Natural killer cell (primary cell): ENCODE results near the gene PTPRT. TPM values are rescaled to one million over a fixed set of nuclear protein-coding genes. Genes with fewer than 3 reads are reported as not detected.

Source experiments
- ATAC-seq, 3 donors: fragments of 150-1000 bp in 2 of 3; fragments of 200-7000 bp in 1 of 3; cut with Tn5 transposase; 1 replicate in 1 of 3; 2 replicates in 2 of 3; pipeline ENCODE4 v1.10.0; 2021; ENCODE audit warnings: mild to moderate bottlenecking in 2 of 3, moderate library complexity in 2 of 3
- DNase-seq, 2 donors: peaks; one replicate each; pipeline versions ENCODE4 v3.0.0 to v3.0.0-alpha.2; 2013 to 2021; ENCODE audit warnings: mixed read lengths in 1 of 2
- H3K27ac ChIP-seq: one replicate; pipeline ENCODE4 v1.5.1; 2013; ENCODE audit warnings: mild to moderate bottlenecking, low read length
- H3K27me3 ChIP-seq: one replicate; pipeline ENCODE4 v1.6.1; 2013; ENCODE audit warnings: low read length; ENCODE audit not compliant: control insufficient read depth, insufficient read depth
- H3K36me3 ChIP-seq: one replicate; pipeline ENCODE4 v1.6.1; 2013; ENCODE audit warnings: low read length; ENCODE audit not compliant: control insufficient read depth, insufficient read depth
- H3K4me1 ChIP-seq: one replicate; pipeline ENCODE4 v1.6.1; 2013; ENCODE audit warnings: low read length; ENCODE audit not compliant: control insufficient read depth, insufficient read depth
- H3K4me3 ChIP-seq: one replicate; pipeline ENCODE4 v1.5.1; 2013; ENCODE audit warnings: low read length
- H3K9me3 ChIP-seq: one replicate; pipeline ENCODE4 v1.6.1; 2013; ENCODE audit warnings: low read length; ENCODE audit not compliant: control insufficient read depth, insufficient read depth
- H3K27ac Mint-ChIP-seq, 2 donors: one replicate each; pipeline ENCODE4 v1.8.0; 2022; ENCODE audit warnings: mild to moderate bottlenecking in 2 of 2, mixed read lengths in 2 of 2, moderate library complexity in 1 of 2
- H3K27me3 Mint-ChIP-seq, 2 donors: one replicate each; pipeline ENCODE4 v1.8.0; 2022; ENCODE audit warnings: low read depth in 2 of 2, mixed read lengths in 2 of 2
- H3K36me3 Mint-ChIP-seq: one replicate; pipeline ENCODE4 v1.8.0; 2022; ENCODE audit warnings: mixed read lengths
- H3K4me1 Mint-ChIP-seq, 2 donors: one replicate each; pipeline ENCODE4 v1.8.0; 2022; ENCODE audit warnings: mixed read lengths in 2 of 2
- H3K4me3 Mint-ChIP-seq: one replicate; pipeline ENCODE4 v1.8.0; 2022; ENCODE audit warnings: mild to moderate bottlenecking, moderate library complexity, mixed read lengths
- H3K9me3 Mint-ChIP-seq, 2 donors: one replicate each; pipeline ENCODE4 v1.8.0; 2022; ENCODE audit warnings: mixed read lengths in 2 of 2
- CTCF ChIP-seq: fragments of 200-600 bp; IDR thresholded peaks from one replicate; pipeline ENCODE4 v1.8.0; 2022; ENCODE audit warnings: antibody characterized with exemption
- WGBS: methylation state at CpG from one replicate; pipeline ENCODE4 v1.1.7; 2013; ENCODE audit warnings: missing lambda C conversion rate; ENCODE audit not compliant: insufficient coverage; 5-methylcytosine and 5-hydroxymethylcytosine counted together
- intact Hi-C: fragments of 100-400 bp; cut with micrococcal nuclease; formaldehyde crosslinking; loops from one replicate; pipeline ENCODE4 v1.14.2; 2022
- total RNA-seq, 4 donors: library from RNA; stranded (reverse); fragments of 120-200 nt in 1 of 4; gene quantifications; one replicate each; pipeline versions ENCODE4 v1.2.3 to v1.2.4, GENCODE V29; 2013 to 2022

Gene PTPRT
- total RNA-seq, 3 donors from 2014 or later (not counting 1 experiment from before 2014, with no cell fraction given) = not detected

GRCh38 chr20:42565235-42565995 is 624.3 kb downstream of the PTPRT start:
- no peaks in the 10 kb centered on the region for H3K36me3 Mint-ChIP-seq
- no peaks in the 10 kb centered on the region for H3K9me3 Mint-ChIP-seq
- no peak overlapping the region for H3K27ac Mint-ChIP-seq
- no peaks in the 10 kb centered on the region for H3K27me3 Mint-ChIP-seq
- Histone ChIP-seq H3K36me3 (no peaks in the 10 kb centered on the region), H3K4me1 (no peaks in the 10 kb centered on the region), H3K27ac (no peak overlapping the region), H3K9me3 (no peaks in the 10 kb centered on the region), H3K4me3 (no peak overlapping the region), H3K27me3 (no peaks in the 10 kb centered on the region)
- no peak for TF ChIP-seq CTCF
- H3K4me3 Mint-ChIP-seq = no peak overlapping the region
- WGBS = 76% methylated on average over 8 of the region's 9 CpGs
- ATAC-seq (no peak), DNase-seq (no peak)
- H3K4me1 Mint-ChIP-seq = no peaks in the 10 kb centered on the region
- intact Hi-C loops = no loop called here

GRCh38 chr20:42559665-42560064 is 630.0 kb downstream of the PTPRT start:
- ATAC-seq (no peak), DNase-seq (no peak)
- H3K4me3 Mint-ChIP-seq = no peak overlapping the region
- no peak overlapping the region for H3K27ac ChIP-seq
- intact Hi-C loops = no loop called here
- H3K9me3 ChIP-seq = no peaks in the 10 kb centered on the region
- H3K4me3 ChIP-seq = no peak overlapping the region
- no peak overlapping the region for H3K27ac Mint-ChIP-seq
- H3K4me1 ChIP-seq = no peaks in the 10 kb centered on the region
- peaks cover 0 to 4% of the 10 kb centered on the region in 2 donors for H3K9me3 Mint-ChIP-seq
- no peaks in the 10 kb centered on the region for H3K4me1 Mint-ChIP-seq
- no peak for TF ChIP-seq CTCF
- WGBS = 91% methylated on average over 3 of the region's 4 CpGs
- H3K36me3 ChIP-seq = no peaks in the 10 kb centered on the region
- no peaks in the 10 kb centered on the region for H3K27me3 ChIP-seq
- H3K36me3 Mint-ChIP-seq = no peaks in the 10 kb centered on the region
- no peaks in the 10 kb centered on the region for H3K27me3 Mint-ChIP-seq

GRCh38 chr20:42556575-42556974 is 633.1 kb downstream of the PTPRT start:
- 84% methylated on average over 2 of the region's 2 CpGs for WGBS
- no peaks in the 10 kb centered on the region for H3K36me3 ChIP-seq
- no peaks in the 10 kb centered on the region for H3K9me3 ChIP-seq
- no peaks in the 10 kb centered on the region for H3K36me3 Mint-ChIP-seq
- peaks cover 3 to 7% of the 10 kb centered on the region in 2 donors for H3K9me3 Mint-ChIP-seq
- H3K27ac ChIP-seq = no peak overlapping the region
- H3K4me3 Mint-ChIP-seq = no peak overlapping the region
- no peaks in the 10 kb centered on the region for H3K27me3 ChIP-seq
- H3K4me1 Mint-ChIP-seq = peaks cover 0 to 5% of the 10 kb centered on the region in 2 donors
- intact Hi-C loops = no loop called here
- no peak for TF ChIP-seq CTCF
- no peak overlapping the region for H3K27ac Mint-ChIP-seq
- ATAC-seq = no peak
- H3K4me3 ChIP-seq = no peak overlapping the region
- DNase-seq = no peak
- no peaks in the 10 kb centered on the region for H3K27me3 Mint-ChIP-seq
- H3K4me1 ChIP-seq = no peaks in the 10 kb centered on the region

- intact Hi-C loops = no loop called here
- Mint-ChIP-seq H3K36me3 (no peaks in the 10 kb centered on the region), H3K9me3 (peaks cover 3 to 7% of the 10 kb centered on the region in 2 donors), H3K27ac (no peak overlapping the region), H3K4me3 (no peak overlapping the region), H3K4me1 (peaks cover 0 to 5% of the 10 kb centered on the region in 2 donors), H3K27me3 (no peaks in the 10 kb centered on the region)
- WGBS = 29% methylated on average over 2 of the region's 2 CpGs
- ATAC-seq = no peak
- Histone ChIP-seq H3K4me3 (no peak overlapping the region), H3K9me3 (no peaks in the 10 kb centered on the region), H3K36me3 (no peaks in the 10 kb centered on the region), H3K4me1 (no peaks in the 10 kb centered on the region), H3K27me3 (no peaks in the 10 kb centered on the region), H3K27ac (no peak overlapping the region)
- TF ChIP-seq CTCF = no peak
- no peak for DNase-seq
These were observed 636.3 kb downstream of the PTPRT start for GRCh38 chr20:42553374-42553773.
